Prostate gland (tissue), 2 donors: ENCODE results near the gene ARHGAP6.

Experiments
- CTCF ChIP-seq, 4 experiments: fragments of 200-600 bp in 2 of 4; fragments of 450-650 bp in 2 of 4; sonication (generic) in 2 of 4; IDR thresholded peaks; 1 replicate in 3 of 4; 2 replicates in 1 of 4; pipeline ENCODE4 v1.5.1; 2016 to 2019; ENCODE audit warnings: antibody characterized with exemption in 4 of 4, mild to moderate bottlenecking in 2 of 4, moderate library complexity in 2 of 4
- POLR2A ChIP-seq: fragments of 450-650 bp; IDR thresholded peaks from one replicate; pipeline ENCODE4 v1.6.1; 2016; ENCODE audit warnings: antibody characterized with exemption, mild to moderate bottlenecking
- POLR2AphosphoS5 ChIP-seq: sonication (generic); formaldehyde crosslinking; IDR thresholded peaks from one replicate; pipeline ENCODE4 v1.6.1; 2017; ENCODE audit warnings: antibody characterized with exemption

- TF ChIP-seq CTCF (IDR thresholded peaks at IDR 0.05) (no peak), POLR2AphosphoS5 (no peak), POLR2A (no peak)
Measured at GRCh38 chrX:11423362-11423818, 242.3 kb downstream of the ARHGAP6 start.
